ENCODE results near the gene LPAR6. TPM values are rescaled to one million over a fixed set of nuclear protein-coding genes. Genes with fewer than 3 reads are reported as not detected.

The LPAR6 gene
- polyA plus RNA-seq, 1 donor: 24.7 TPM

DNA sequence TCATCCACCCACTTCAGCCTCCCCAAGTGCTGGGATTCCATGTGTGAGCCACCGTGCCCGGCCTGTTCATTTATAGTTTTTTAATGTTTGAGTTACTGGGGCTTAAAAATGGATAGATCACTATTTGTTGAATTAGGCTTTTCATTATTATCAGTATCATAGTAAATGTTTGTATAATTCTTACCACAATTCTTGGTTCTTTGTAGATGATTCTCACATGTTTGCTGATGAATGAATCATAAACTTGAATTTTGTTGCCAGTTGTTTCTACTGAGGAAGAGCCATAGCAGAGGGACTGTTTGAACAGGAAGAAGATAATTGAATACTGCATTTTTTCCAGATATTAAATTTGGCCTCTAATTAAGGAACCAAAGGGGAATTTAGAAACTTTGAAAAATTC, 2.6 kb upstream of the LPAR6 start:
- no peak overlapping the region for H3K4me3 ChIP-seq (ENCODE audit: low read length)
- no peak for DNase-seq
- peaks cover 2% of the 10 kb centered on the region for H3K36me3 ChIP-seq (ENCODE audit: control insufficient read depth, insufficient read depth, low read length)
- no peaks in the 10 kb centered on the region for H3K9me3 ChIP-seq (ENCODE audit: control insufficient read depth, low read depth, low read length)
- no peak overlapping the region for H3K27ac ChIP-seq (ENCODE audit: low read length)
- WGBS (ENCODE audit: insufficient coverage, low lambda C conversion rate): no CpG with 5 or more reads among the region's 2 CpGs
- H3K4me1 ChIP-seq (ENCODE audit: control insufficient read depth, insufficient read depth, low read length): no peaks in the 10 kb centered on the region
- H3K27me3 ChIP-seq (ENCODE audit: control insufficient read depth, insufficient read depth, low read length): no peaks in the 10 kb centered on the region

DNA sequence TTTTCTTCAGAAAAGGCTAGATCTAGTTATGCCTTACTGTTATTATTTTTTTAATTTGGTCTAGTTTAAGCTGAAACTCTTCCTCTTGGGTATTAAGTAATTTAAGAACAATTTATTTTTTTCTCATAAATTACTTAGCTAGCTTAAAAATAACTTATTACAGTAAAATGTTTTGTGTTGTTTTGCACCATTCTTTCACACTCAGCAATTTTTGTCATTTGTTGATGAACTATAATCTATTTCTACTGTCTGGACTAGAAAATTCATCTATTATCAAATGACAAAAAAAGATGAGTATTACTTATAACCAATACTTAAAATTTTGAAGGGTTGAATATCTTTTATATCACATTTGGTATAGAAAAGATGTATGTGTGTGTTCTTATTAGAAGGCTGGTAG, 1.6 kb upstream of the LPAR6 start:
- H3K9me3 ChIP-seq (ENCODE audit: control insufficient read depth, low read depth, low read length): no peaks in the 10 kb centered on the region
- H3K36me3 ChIP-seq (ENCODE audit: control insufficient read depth, insufficient read depth, low read length): peaks cover 2% of the 10 kb centered on the region
- no peak overlapping the region for H3K27ac ChIP-seq (ENCODE audit: low read length)
- H3K4me1 ChIP-seq (ENCODE audit: control insufficient read depth, insufficient read depth, low read length): no peaks in the 10 kb centered on the region
- DNase-seq: no peak
- H3K4me3 ChIP-seq (ENCODE audit: low read length): no peak overlapping the region
- no peaks in the 10 kb centered on the region for H3K27me3 ChIP-seq (ENCODE audit: control insufficient read depth, insufficient read depth, low read length)

DNA sequence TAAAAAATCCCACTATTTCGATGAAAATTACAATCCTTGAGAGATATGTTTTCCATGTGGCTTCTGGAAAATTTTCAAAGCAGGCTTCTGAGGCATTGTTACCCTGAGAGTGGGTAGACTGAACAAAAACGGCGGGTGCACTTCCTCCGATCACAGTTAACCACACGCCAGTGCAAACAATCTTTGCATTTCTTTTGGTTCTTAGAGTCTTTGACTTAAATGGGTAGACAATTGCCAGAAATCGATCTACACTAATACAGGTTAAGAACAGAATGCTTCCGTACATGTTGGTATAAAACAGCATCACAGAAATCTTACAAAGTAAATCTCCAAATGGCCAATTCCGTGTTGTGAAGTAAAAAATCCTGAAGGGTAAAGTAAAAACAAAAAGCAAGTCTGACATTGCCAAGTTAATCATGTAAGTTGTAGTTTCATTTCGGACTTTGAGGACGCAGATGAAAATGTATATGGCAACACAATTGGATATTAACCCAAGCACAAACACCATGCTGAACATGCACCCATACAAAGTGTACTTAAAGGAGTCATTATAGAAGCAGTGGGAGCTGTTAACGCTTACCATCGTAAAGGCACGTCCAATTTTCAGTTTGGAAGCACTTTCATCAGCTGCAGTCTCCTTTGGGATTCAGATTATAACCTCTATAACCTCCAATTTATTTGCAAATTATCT, 927 bp downstream of the LPAR6 start:
- Histone ChIP-seq H3K27ac (ENCODE audit: low read length) (peak overlapping the region; percentile 78), H3K4me3 (ENCODE audit: low read length) (peak overlapping the region; percentile 54), H3K4me1 (ENCODE audit: control insufficient read depth, insufficient read depth, low read length) (no peaks in the 10 kb centered on the region), H3K36me3 (ENCODE audit: control insufficient read depth, insufficient read depth, low read length) (peaks cover 2% of the 10 kb centered on the region), H3K9me3 (ENCODE audit: control insufficient read depth, low read depth, low read length) (no peaks in the 10 kb centered on the region), H3K27me3 (ENCODE audit: control insufficient read depth, insufficient read depth, low read length) (no peaks in the 10 kb centered on the region)
- 3% methylated on average over 4 of the region's 13 CpGs for WGBS (ENCODE audit: insufficient coverage, low lambda C conversion rate)
- DNase-seq: peak; percentile 20 to 74

DNA sequence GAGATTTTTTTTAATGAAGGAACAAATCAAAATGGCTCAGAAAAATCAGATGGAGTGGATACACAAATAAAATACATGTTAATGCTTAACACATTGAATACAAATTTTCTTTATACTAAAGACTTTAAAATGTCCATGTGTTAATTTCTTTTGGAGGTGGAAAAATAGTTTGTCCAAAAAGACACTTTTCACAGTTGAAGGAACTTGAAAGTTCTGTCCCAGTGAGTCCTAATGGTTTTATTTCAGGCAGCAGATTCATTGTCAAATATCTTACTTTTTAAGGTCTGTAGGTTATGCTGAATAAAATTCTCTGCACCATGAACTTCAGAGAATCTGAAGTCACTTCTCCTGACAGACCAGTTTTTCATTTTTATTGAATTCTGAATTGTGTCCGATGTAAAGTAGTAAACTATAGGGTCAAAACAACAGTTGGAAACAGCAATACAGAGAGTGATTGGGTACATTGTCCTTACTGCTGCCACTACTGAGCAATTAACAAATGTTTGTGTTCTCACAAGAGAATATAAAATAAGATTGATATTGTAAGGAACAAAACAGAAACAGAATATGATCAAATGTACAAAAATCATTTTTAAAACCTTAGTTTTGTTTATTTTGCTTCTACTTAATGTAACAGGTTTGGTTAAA, 1.6 kb downstream of the LPAR6 start:
- H3K27ac ChIP-seq (ENCODE audit: low read length): peak overlapping the region; percentile 78
- WGBS (ENCODE audit: insufficient coverage, low lambda C conversion rate): no CpG with 5 or more reads among the region's 1 CpG
- H3K4me3 ChIP-seq (ENCODE audit: low read length): peak overlapping the region; percentile 54
- no peaks in the 10 kb centered on the region for H3K27me3 ChIP-seq (ENCODE audit: control insufficient read depth, insufficient read depth, low read length)
- no peaks in the 10 kb centered on the region for H3K9me3 ChIP-seq (ENCODE audit: control insufficient read depth, low read depth, low read length)
- H3K4me1 ChIP-seq (ENCODE audit: control insufficient read depth, insufficient read depth, low read length): no peaks in the 10 kb centered on the region
- peaks cover under 1% of the 10 kb centered on the region for H3K36me3 ChIP-seq (ENCODE audit: control insufficient read depth, insufficient read depth, low read length)
- peak in 1 of 2 donors; percentile 64 for DNase-seq

DNA sequence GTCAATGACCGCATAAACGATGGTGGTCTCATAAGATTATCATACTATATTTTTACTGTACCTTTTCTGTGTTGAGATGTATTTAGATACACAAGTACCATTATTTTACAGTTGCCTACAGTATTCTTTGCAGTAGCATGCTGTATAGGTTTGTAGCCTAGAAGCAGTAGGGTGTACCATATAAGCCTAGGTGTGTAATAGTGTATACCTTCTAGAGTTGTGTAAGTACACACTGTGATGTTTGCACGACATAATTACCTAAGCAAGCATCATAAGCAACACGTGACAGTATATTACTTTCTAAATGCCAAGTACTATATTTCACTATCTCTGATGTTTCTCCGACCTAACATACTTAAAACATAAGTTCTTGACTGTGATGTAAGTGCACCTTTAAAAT, 2.7 kb downstream of the LPAR6 start:
- WGBS (ENCODE audit: insufficient coverage, low lambda C conversion rate): 27% methylated on average over 2 of the region's 5 CpGs
- Histone ChIP-seq H3K27me3 (ENCODE audit: control insufficient read depth, insufficient read depth, low read length) (no peaks in the 10 kb centered on the region), H3K27ac (ENCODE audit: low read length) (peak overlapping the region; percentile 2), H3K36me3 (ENCODE audit: control insufficient read depth, insufficient read depth, low read length) (no peaks in the 10 kb centered on the region), H3K4me3 (ENCODE audit: low read length) (peak overlapping the region; percentile 22), H3K4me1 (ENCODE audit: control insufficient read depth, insufficient read depth, low read length) (no peaks in the 10 kb centered on the region), H3K9me3 (ENCODE audit: control insufficient read depth, low read depth, low read length) (no peaks in the 10 kb centered on the region)
- DNase-seq: peak; percentile 31 to 46

DNA sequence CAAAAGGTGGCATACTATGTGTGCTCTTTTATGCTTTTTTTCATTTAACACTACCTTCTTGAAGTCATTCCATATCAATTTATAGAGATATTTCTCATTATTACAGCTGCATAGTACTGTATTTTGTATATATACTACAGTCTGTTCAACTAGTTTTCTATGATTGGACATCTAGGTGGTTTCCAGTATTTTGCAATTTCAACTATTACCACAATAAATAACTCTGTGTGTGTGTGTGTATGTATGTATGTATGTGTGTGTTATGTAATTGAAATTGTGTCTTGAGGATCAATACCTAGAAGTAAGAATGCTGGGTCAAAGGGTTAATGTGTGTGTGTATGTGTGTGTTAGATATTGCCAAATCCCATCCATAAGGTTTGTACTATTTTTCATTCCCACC, 7.0 kb downstream of the LPAR6 start:
- no peaks in the 10 kb centered on the region for H3K27me3 ChIP-seq (ENCODE audit: control insufficient read depth, insufficient read depth, low read length)
- no peak overlapping the region for H3K4me3 ChIP-seq (ENCODE audit: low read length)
- no peak overlapping the region for H3K27ac ChIP-seq (ENCODE audit: low read length)
- H3K4me1 ChIP-seq (ENCODE audit: control insufficient read depth, insufficient read depth, low read length): no peaks in the 10 kb centered on the region
- H3K36me3 ChIP-seq (ENCODE audit: control insufficient read depth, insufficient read depth, low read length): no peaks in the 10 kb centered on the region
- no peaks in the 10 kb centered on the region for H3K9me3 ChIP-seq (ENCODE audit: control insufficient read depth, low read depth, low read length)
- no peak for DNase-seq

DNA sequence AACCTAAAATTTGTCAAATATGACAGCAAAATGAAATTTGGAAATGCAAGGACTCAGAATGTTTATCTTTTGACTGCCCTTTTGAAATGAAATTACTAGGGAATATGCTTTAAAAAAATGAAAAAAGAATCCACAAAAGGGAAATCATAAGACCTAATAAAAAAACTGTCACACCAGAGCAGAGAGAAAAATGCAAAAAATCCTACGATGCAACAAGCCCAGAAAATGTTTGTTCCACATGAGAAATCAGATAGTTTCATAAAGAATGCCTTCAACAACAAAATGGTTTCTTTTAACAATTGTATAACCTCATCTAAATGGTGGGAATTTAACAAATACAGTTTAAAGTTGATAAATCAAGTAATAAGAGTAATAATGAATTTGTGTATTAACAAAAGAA, 8.0 kb downstream of the LPAR6 start:
- DNase-seq: no peak
- Histone ChIP-seq H3K9me3 (ENCODE audit: control insufficient read depth, low read depth, low read length) (no peaks in the 10 kb centered on the region), H3K27ac (ENCODE audit: low read length) (no peak overlapping the region), H3K4me1 (ENCODE audit: control insufficient read depth, insufficient read depth, low read length) (no peaks in the 10 kb centered on the region), H3K4me3 (ENCODE audit: low read length) (no peak overlapping the region), H3K36me3 (ENCODE audit: control insufficient read depth, insufficient read depth, low read length) (no peaks in the 10 kb centered on the region), H3K27me3 (ENCODE audit: control insufficient read depth, insufficient read depth, low read length) (no peaks in the 10 kb centered on the region)
- WGBS (ENCODE audit: insufficient coverage, low lambda C conversion rate): 71% methylated on average over 1 of the region's 1 CpG

DNA sequence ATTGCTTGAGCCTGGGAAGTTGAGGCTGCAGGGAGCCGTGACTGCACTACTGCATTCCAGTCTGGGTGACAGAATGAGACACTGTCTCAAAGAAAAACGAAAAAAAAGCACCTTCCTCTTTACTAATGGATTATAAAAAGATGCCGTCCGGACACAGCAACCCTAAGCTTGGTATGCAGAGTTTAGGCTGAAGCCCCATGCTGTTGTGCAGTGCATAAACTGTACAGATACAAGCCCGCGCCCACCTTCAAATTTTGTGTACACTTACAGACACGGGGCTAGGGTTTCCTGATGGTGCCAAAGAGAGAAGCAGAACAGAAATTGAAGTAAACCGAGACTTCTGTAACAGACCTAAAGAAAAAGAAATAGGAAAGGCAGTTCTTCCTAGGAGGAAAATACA, 9.0 kb downstream of the LPAR6 start:
- no CpG with 5 or more reads among the region's 8 CpGs for WGBS (ENCODE audit: insufficient coverage, low lambda C conversion rate)
- Histone ChIP-seq H3K36me3 (ENCODE audit: control insufficient read depth, insufficient read depth, low read length) (no peaks in the 10 kb centered on the region), H3K4me1 (ENCODE audit: control insufficient read depth, insufficient read depth, low read length) (no peaks in the 10 kb centered on the region), H3K27me3 (ENCODE audit: control insufficient read depth, insufficient read depth, low read length) (no peaks in the 10 kb centered on the region), H3K27ac (ENCODE audit: low read length) (no peak overlapping the region), H3K4me3 (ENCODE audit: low read length) (no peak overlapping the region), H3K9me3 (ENCODE audit: control insufficient read depth, low read depth, low read length) (no peaks in the 10 kb centered on the region)
- DNase-seq: no peak

DNA sequence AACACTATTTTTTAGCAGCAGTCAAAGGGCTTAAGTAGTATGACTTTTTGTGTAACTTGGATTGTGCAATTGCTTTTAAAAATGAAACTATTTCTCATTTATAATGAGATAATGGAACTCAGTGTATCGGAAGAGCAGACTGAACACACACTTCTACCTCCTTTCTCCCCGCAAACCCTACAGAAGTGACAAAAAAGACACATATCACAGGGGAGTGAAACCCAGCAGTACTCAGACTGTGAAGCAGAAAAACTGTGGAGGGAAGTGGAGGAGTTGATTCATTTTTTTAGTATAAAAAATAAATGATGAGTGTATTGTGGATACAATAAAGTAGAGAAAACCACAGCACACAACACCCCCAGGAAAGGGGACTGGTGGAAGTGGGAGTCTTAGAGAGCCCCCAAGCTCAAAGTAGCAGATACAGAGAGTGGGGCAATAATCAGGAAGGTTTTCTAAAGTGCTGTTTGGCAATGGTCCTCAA, 9.7 kb downstream of the LPAR6 start:
- H3K27me3 ChIP-seq (ENCODE audit: control insufficient read depth, insufficient read depth, low read length): no peaks in the 10 kb centered on the region
- no peaks in the 10 kb centered on the region for H3K36me3 ChIP-seq (ENCODE audit: control insufficient read depth, insufficient read depth, low read length)
- H3K27ac ChIP-seq (ENCODE audit: low read length): no peak overlapping the region
- no peak overlapping the region for H3K4me3 ChIP-seq (ENCODE audit: low read length)
- WGBS (ENCODE audit: insufficient coverage, low lambda C conversion rate): no CpG with 5 or more reads among the region's 2 CpGs
- no peaks in the 10 kb centered on the region for H3K4me1 ChIP-seq (ENCODE audit: control insufficient read depth, insufficient read depth, low read length)
- DNase-seq: no peak
- no peaks in the 10 kb centered on the region for H3K9me3 ChIP-seq (ENCODE audit: control insufficient read depth, low read depth, low read length)

DNA sequence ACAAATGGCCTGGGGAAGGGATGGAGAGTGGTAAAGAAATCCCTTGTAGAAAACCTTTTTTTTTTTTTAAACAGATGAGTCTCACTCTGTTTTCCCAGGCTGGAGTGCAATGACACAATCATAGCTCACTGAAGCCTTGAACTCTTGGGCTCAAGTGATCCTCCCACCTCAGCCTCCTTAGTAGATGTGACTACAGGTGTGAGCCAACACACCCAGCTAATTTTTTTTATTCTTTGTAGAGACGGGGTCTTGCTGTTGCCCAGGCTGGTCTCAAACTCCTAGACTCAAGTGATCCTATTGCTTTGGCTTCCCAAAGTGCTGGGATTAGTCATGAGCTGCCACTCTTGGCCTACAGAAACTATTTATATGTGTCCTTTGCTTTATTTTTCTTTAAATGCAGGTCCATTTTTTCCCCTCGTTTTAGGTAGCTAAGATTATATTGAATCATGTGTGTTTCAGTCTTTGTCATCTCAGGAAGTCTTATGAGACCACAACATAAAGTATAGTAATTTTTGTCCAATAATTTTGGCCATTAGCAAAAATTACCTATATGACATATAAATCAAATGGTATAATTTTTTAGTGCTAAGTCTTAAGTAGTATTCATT, 10.5 kb downstream of the LPAR6 start:
- WGBS (ENCODE audit: insufficient coverage, low lambda C conversion rate): 89% methylated on average over 1 of the region's 2 CpGs
- no peaks in the 10 kb centered on the region for H3K4me1 ChIP-seq (ENCODE audit: control insufficient read depth, insufficient read depth, low read length)
- H3K27ac ChIP-seq (ENCODE audit: low read length): no peak overlapping the region
- no peaks in the 10 kb centered on the region for H3K36me3 ChIP-seq (ENCODE audit: control insufficient read depth, insufficient read depth, low read length)
- no peaks in the 10 kb centered on the region for H3K9me3 ChIP-seq (ENCODE audit: control insufficient read depth, low read depth, low read length)
- no peaks in the 10 kb centered on the region for H3K27me3 ChIP-seq (ENCODE audit: control insufficient read depth, insufficient read depth, low read length)
- no peak for DNase-seq
- no peak overlapping the region for H3K4me3 ChIP-seq (ENCODE audit: low read length)

Measured in large intestine (tissue), 3 donors.